IMR-90 (cell line): ENCODE data around the gene MLH1. TPM values are rescaled to one million over a fixed set of nuclear protein-coding genes. Genes with fewer than 3 reads are reported as not detected.

Source experiments
- ATAC-seq: fragments of 200-7000 bp; cut with Tn5 transposase; 2 replicates; pipeline ENCODE4 v1.9.1; 2020; ENCODE audit warnings: low read depth, mild to moderate bottlenecking, moderate library complexity
- BruUV-seq: library from RNA; stranded (reverse); fragments of 400-500 nt; replicated peaks from 2 replicates; lab custom pipeline; 2021; lab: Mats Ljungman, UMichigan
- CTCF ChIA-PET: fragments of 300-600 bp; formaldehyde crosslinking; extraction: SDS; loops from one replicate; lab custom pipeline; 2021; ENCODE audit warnings: antibody characterized with exemption; lab: Yijun Ruan, JAX
- POLR2A ChIA-PET: fragments of 300-600 bp; sonication (Branson Sonifier 250); formaldehyde crosslinking; loops from one replicate; lab custom pipeline; 2022; ENCODE audit warnings: antibody characterized with exemption; ENCODE audit not compliant: unreplicated experiment; lab: Charles Lee
- DNase-seq: peaks from one replicate; pipeline ENCODE4 v3.0.0; 2013
- H2AFZ ChIP-seq: replicated peaks from 2 replicates; pipeline ENCODE3; 2013; ENCODE audit warnings: low read length, mild to moderate bottlenecking; ENCODE audit not compliant: poor library complexity
- H2AK5ac ChIP-seq: 2 replicates; pipeline ENCODE4 v1.6.1; 2013; ENCODE audit warnings: low read depth, low read length, inconsistent platforms
- H2AK9ac ChIP-seq: replicated peaks from 2 replicates; pipeline ENCODE3; 2013; ENCODE audit warnings: mild to moderate bottlenecking, low read depth, low read length, moderate library complexity; ENCODE audit not compliant: poor library complexity
- H2BK120ac ChIP-seq: 2 replicates; pipeline ENCODE4 v1.6.1; 2013; ENCODE audit warnings: low read depth, low read length, inconsistent platforms
- H2BK15ac ChIP-seq: 3 replicates; pipeline ENCODE4 v1.6.1; 2013; ENCODE audit warnings: low read depth, low read length, inconsistent platforms
- H2BK20ac ChIP-seq: 2 replicates; pipeline ENCODE4 v1.6.1; 2013; ENCODE audit warnings: low read depth, mild to moderate bottlenecking, inconsistent platforms, low read length, moderate library complexity
- H2BK5ac ChIP-seq: 2 replicates; pipeline ENCODE4 v1.6.1; 2013; ENCODE audit warnings: mild to moderate bottlenecking, low read depth, low read length, inconsistent platforms; ENCODE audit not compliant: poor library complexity, severe bottlenecking
- H3K14ac ChIP-seq: replicated peaks from 2 replicates; pipeline ENCODE4 v1.6.1; 2013; ENCODE audit warnings: low read depth, low read length, inconsistent platforms
- H3K18ac ChIP-seq: 2 replicates; pipeline ENCODE4 v1.6.1; 2013; ENCODE audit warnings: low read depth, low read length, control low read depth
- H3K23ac ChIP-seq: 2 replicates; pipeline ENCODE4 v1.6.1; 2013; ENCODE audit warnings: low read depth, low read length, inconsistent platforms
- H3K27ac ChIP-seq: 2 replicates; pipeline ENCODE4 v1.5.1; 2013; ENCODE audit warnings: mild to moderate bottlenecking, control low read depth, low read length; ENCODE audit not compliant: insufficient read depth
- H3K27me3 ChIP-seq: 2 replicates; pipeline ENCODE4 v1.6.1; 2013; ENCODE audit warnings: low read length; ENCODE audit not compliant: control insufficient read depth, insufficient read depth
- H3K36me3 ChIP-seq: 2 replicates; pipeline ENCODE4 v1.6.1; 2013; ENCODE audit warnings: low read length, mixed read lengths; ENCODE audit not compliant: control insufficient read depth, insufficient read depth
- H3K4ac ChIP-seq: 2 replicates; pipeline ENCODE4 v1.6.1; 2013; ENCODE audit warnings: low read depth, low read length, inconsistent platforms
- H3K4me1 ChIP-seq: 2 replicates; pipeline ENCODE4 v1.6.1; 2013; ENCODE audit warnings: low read length, mixed read lengths; ENCODE audit not compliant: control insufficient read depth, insufficient read depth
- H3K4me2 ChIP-seq: 2 replicates; pipeline ENCODE4 v1.6.1; 2013; ENCODE audit warnings: low read depth, mild to moderate bottlenecking, control low read depth, low read length, moderate library complexity
- H3K4me3 ChIP-seq: 2 replicates; pipeline ENCODE4 v1.5.1; 2013; ENCODE audit warnings: low read depth, mild to moderate bottlenecking, control low read depth, low read length, moderate library complexity; ENCODE audit not compliant: insufficient read depth
- H3K56ac ChIP-seq: 2 replicates; pipeline ENCODE4 v1.6.1; 2013; ENCODE audit warnings: low read length, inconsistent platforms; ENCODE audit not compliant: insufficient read depth; ENCODE audit errors: extremely low read depth
- H3K79me1 ChIP-seq, 2 experiments: 2 replicates each; pipeline ENCODE4 v1.6.1; 2013; ENCODE audit warnings: low read length in 2 of 2, inconsistent platforms in 1 of 2, low read depth in 1 of 2
- H3K9ac ChIP-seq: 2 replicates; pipeline ENCODE4 v1.6.1; 2013; ENCODE audit warnings: low read depth, low read length, control low read depth
- H3K9me1 ChIP-seq: 2 replicates; pipeline ENCODE4 v1.6.1; 2013; ENCODE audit warnings: low read length, inconsistent platforms; ENCODE audit not compliant: insufficient read depth
- H3K9me3 ChIP-seq: 2 replicates; pipeline ENCODE4 v1.6.1; 2013; ENCODE audit warnings: low read length; ENCODE audit not compliant: control insufficient read depth, insufficient read depth
- H4K20me1 ChIP-seq: 2 replicates; pipeline ENCODE4 v1.6.1; 2013; ENCODE audit warnings: low read length, inconsistent platforms; ENCODE audit not compliant: insufficient read depth
- H4K5ac ChIP-seq: 2 replicates; pipeline ENCODE4 v1.6.1; 2013; ENCODE audit warnings: mild to moderate bottlenecking, low read depth, low read length, control low read depth
- H4K8ac ChIP-seq, 2 experiments: 2 replicates each; pipeline ENCODE4 v1.6.1; 2013; ENCODE audit warnings: low read depth in 2 of 2, low read length in 2 of 2, control low read depth in 1 of 2, inconsistent platforms in 1 of 2
- H4K91ac ChIP-seq: 2 replicates; pipeline ENCODE4 v1.6.1; 2013; ENCODE audit warnings: low read depth, low read length, inconsistent platforms; ENCODE audit not compliant: insufficient read depth
- BHLHE40 ChIP-seq: fragments of 150-350 bp; IDR thresholded peaks from 2 replicates; pipeline ENCODE4 v1.6.1; 2016; ENCODE audit warnings: mild to moderate bottlenecking, low read depth, low read length
- CEBPB ChIP-seq: IDR thresholded peaks from 2 replicates; pipeline ENCODE4 v1.6.1; 2012; ENCODE audit warnings: low read depth, low read length, improper control_type of control experiment
- CHD1 ChIP-seq: IDR thresholded peaks from 2 replicates; pipeline ENCODE4 v1.6.1; 2012; ENCODE audit warnings: low read depth, low read length, improper control_type of control experiment
- CTCF ChIP-seq: conservative IDR thresholded peaks from 2 replicates; pipeline ENCODE4 v1.5.1; 2012; ENCODE audit warnings: mild to moderate bottlenecking, low read depth, low read length, improper control_type of control experiment
- FOS ChIP-seq: fragments of 150-350 bp; IDR thresholded peaks from 2 replicates; pipeline ENCODE4 v1.6.1; 2016; ENCODE audit warnings: low read depth, low read length
- MAFK ChIP-seq: IDR thresholded peaks from 2 replicates; pipeline ENCODE4 v1.6.1; 2012; ENCODE audit warnings: low read depth, low read length, improper control_type of control experiment
- MAZ ChIP-seq: IDR thresholded peaks from 2 replicates; pipeline ENCODE4 v1.6.1; 2012; ENCODE audit warnings: low read depth, mild to moderate bottlenecking, low read length, improper control_type of control experiment, moderate library complexity, borderline replicate concordance
- MXI1 ChIP-seq: IDR thresholded peaks from 2 replicates; pipeline ENCODE4 v1.6.1; 2012; ENCODE audit warnings: low read depth, mild to moderate bottlenecking, low read length, moderate library complexity, borderline replicate concordance
- NFE2L2 ChIP-seq: fragments of 150-350 bp; IDR thresholded peaks from 2 replicates; pipeline ENCODE4 v1.6.1; 2016; ENCODE audit warnings: low read depth, mild to moderate bottlenecking, low read length
- POLR2A ChIP-seq: IDR thresholded peaks from 2 replicates; pipeline ENCODE4 v1.6.1; 2012; ENCODE audit warnings: mild to moderate bottlenecking, low read depth, low read length
- RAD21 ChIP-seq: IDR thresholded peaks from 2 replicates; pipeline ENCODE4 v1.6.1; 2012; ENCODE audit warnings: low read length, improper control_type of control experiment
- RCOR1 ChIP-seq: IDR thresholded peaks from 2 replicates; pipeline ENCODE4 v1.6.1; 2012; ENCODE audit warnings: mild to moderate bottlenecking, low read length, improper control_type of control experiment; ENCODE audit not compliant: insufficient replicate concordance
- RFX5 ChIP-seq: IDR thresholded peaks from 2 replicates; pipeline ENCODE4 v1.8.0; 2012; ENCODE audit warnings: low read depth, mild to moderate bottlenecking, low read length, moderate library complexity
- USF2 ChIP-seq: fragments of 150-350 bp; IDR thresholded peaks from 2 replicates; pipeline ENCODE4 v1.6.1; 2017; ENCODE audit warnings: mild to moderate bottlenecking, antibody characterized with exemption, low read length, low read depth
- WGBS, 2 experiments: methylation state at CpG; one replicate each; pipeline versions ENCODE4 v1.1.5 to v1.1.7; 2013; ENCODE audit warnings: missing lambda C conversion rate in 2 of 2; ENCODE audit not compliant: insufficient read length in 1 of 2; ENCODE audit errors: extremely low coverage in 2 of 2; 5-methylcytosine and 5-hydroxymethylcytosine counted together
- dilution Hi-C: fragments of 300-500 bp; cut with HindIII; formaldehyde crosslinking; loops from one replicate; pipeline ENCODE4 v1.14.3; 2018; ENCODE audit warnings: low sequenced_read_pairs; ENCODE audit not compliant: unreplicated experiment
- in situ Hi-C: fragments of 300-500 bp; cut with MboI; formaldehyde crosslinking; loops from 3 replicates; pipeline ENCODE4 v1.14.3; 2019; ENCODE audit warnings: low sequenced_read_pairs, inconsistent platforms, mixed read lengths
- intact Hi-C: fragments of 100-400 bp; cut with micrococcal nuclease; formaldehyde crosslinking; loops from 2 replicates; pipeline ENCODE4 v1.10.0; 2022
- polyA plus RNA-seq, 3 experiments: library from polyadenylated mRNA; depleted of rRNA; stranded (reverse); fragments of >200 nt; gene quantifications; 2 replicates each; pipeline ENCODE4 v1.2.3, GENCODE V29; 2012; ENCODE audit warnings: low replicate concordance in 1 of 3
- total RNA-seq: library from RNA; depleted of rRNA; stranded (reverse); fragments of >200 nt; gene quantifications from 2 replicates; pipeline ENCODE4 v1.2.3, GENCODE V29; 2012

Gene MLH1
- total and polyA plus RNA-seq, 2 of the 4 experiments (the other 2 are of a cell fraction), result 30.2 to 54.1 TPM

GRCh38 chr3:36969540-36970432 lies 23.5 kb upstream of the MLH1 start:
- Histone ChIP-seq H2BK20ac (no peak overlapping the region), H2BK120ac (no peak overlapping the region), H3K18ac (peak overlapping the region; percentile 51; the same call in 1 of the 2 replicates), H3K27me3 (no peaks in the 10 kb centered on the region), H3K36me3 (no peaks in the 10 kb centered on the region), H3K23ac (no peak overlapping the region; the same call in 1 of the 2 replicates), H2AFZ (peak overlapping the region; percentile 84), H3K9ac (no peak overlapping the region), H3K4me1 (peaks cover 3% of the 10 kb centered on the region), H3K9me3 (no peaks in the 10 kb centered on the region), H3K4me3 (no peak overlapping the region), H3K4ac (peak overlapping the region; percentile 41; the same call in 1 of the 2 replicates), H3K14ac (0 out of 2 replicates have a peak overlapping the region, but pooled peaks have one; percentile 36), H2BK15ac (peak overlapping the region; percentile 64; the same call in 1 of the 3 replicates), H4K91ac (no peak overlapping the region), H3K4me2 (peak overlapping the region; percentile 71), H4K5ac (no peak overlapping the region), H3K27ac (peak overlapping the region; percentile 40; the same call in 1 of the 2 replicates), H2AK9ac (peak overlapping the region; percentile 84), H2BK5ac (peak overlapping the region; percentile 62), H4K20me1 (no peaks in the 10 kb centered on the region), H3K9me1 (0 out of 2 replicates have a peak, but pooled peaks cover 2% of the 10 kb centered on the region), H3K79me1 (no peaks in the 10 kb centered on the region), H2AK5ac (no peak overlapping the region), H4K8ac (peak overlapping the region in 1 of 2 experiments; percentile 77; a peak in 2 of 4 replicates), H3K56ac (no peak overlapping the region)
- ChIA-PET CTCF (interaction anchor here (1.3 kb wide), 1 partner anchor 12 kb away, joined by 4 read pairs; no protein-coding TSS in a partner anchor), POLR2A (no interaction called here)
- intact Hi-C loops (no loop called here), dilution Hi-C loops (no loop called here), in situ Hi-C loops (no loop called here)
- WGBS, 2 experiments, result 50% methylated on average over 1 of the region's 4 CpGs; no CpG with 5 or more reads in 1 of the 2 experiments
- BruUV-seq, result no TSS peak
- peak; percentile 99 for ATAC-seq
- DNase-seq, result peak; percentile 93
- TF ChIP-seq POLR2A, result no peak
- TF ChIP-seq MAZ, result peak; percentile 93
- TF ChIP-seq CEBPB, result no peak
- TF ChIP-seq CTCF, result no peak
- TF ChIP-seq MAFK, result peak; percentile 45; the same call in 1 of the 2 replicates
- 0 out of 2 replicates have a peak, but pooled peaks have one; percentile 16 for TF ChIP-seq MXI1
- peak; percentile 80 for TF ChIP-seq FOS
- peak; percentile 58 for TF ChIP-seq BHLHE40
- peak; percentile 83 for TF ChIP-seq RCOR1
- TF ChIP-seq NFE2L2, result no peak
- TF ChIP-seq CHD1, result no peak
- TF ChIP-seq RFX5, result no peak
- no peak for TF ChIP-seq USF2
- TF ChIP-seq RAD21, result no peak
